Neuronal stem cell (in vitro differentiated cells): Measurements from ENCODE around the gene STAC3.

Experiments used
- DNase-seq: peaks from one replicate; pipeline ENCODE4 v3.0.0-alpha.2; 2013; ENCODE audit warnings: low spot score
- H2AFZ ChIP-seq: one replicate; pipeline ENCODE4 v1.6.1; 2013; ENCODE audit warnings: mild to moderate bottlenecking, low read length, inconsistent platforms
- H2AK5ac ChIP-seq: 2 replicates; pipeline ENCODE4 v1.6.1; 2013; ENCODE audit warnings: low read depth, mild to moderate bottlenecking, inconsistent platforms, low read length, moderate library complexity, mixed read lengths
- H2BK120ac ChIP-seq: 2 replicates; pipeline ENCODE4 v1.6.1; 2013; ENCODE audit warnings: low read depth, mild to moderate bottlenecking, inconsistent platforms, low read length, moderate library complexity, mixed read lengths
- H2BK12ac ChIP-seq: one replicate; pipeline ENCODE4 v1.6.1; 2013; ENCODE audit warnings: low read length, inconsistent platforms
- H2BK15ac ChIP-seq: 2 replicates; pipeline ENCODE4 v1.6.1; 2013; ENCODE audit warnings: mild to moderate bottlenecking, low read length, inconsistent platforms, mixed read lengths
- H2BK5ac ChIP-seq: one replicate; pipeline ENCODE4 v1.6.1; 2013; ENCODE audit warnings: inconsistent platforms, mild to moderate bottlenecking, low read length, moderate library complexity
- H3K14ac ChIP-seq: one replicate; pipeline ENCODE4 v1.6.1; 2013; ENCODE audit warnings: low read length, inconsistent platforms
- H3K18ac ChIP-seq: 2 replicates; pipeline ENCODE4 v1.6.1; 2013; ENCODE audit warnings: low read length, inconsistent platforms
- H3K23ac ChIP-seq: 2 replicates; pipeline ENCODE4 v1.6.1; 2013; ENCODE audit warnings: low read depth, mild to moderate bottlenecking, mixed read lengths, low read length, inconsistent platforms; ENCODE audit not compliant: poor library complexity
- H3K27ac ChIP-seq: replicated peaks from 3 replicates; pipeline ENCODE4 v1.5.1; 2013; ENCODE audit warnings: low read length, inconsistent platforms
- H3K27me3 ChIP-seq, 3 experiments: 2 replicates each; pipeline ENCODE4 v1.6.1; 2013; ENCODE audit warnings: low read length in 3 of 3, mild to moderate bottlenecking in 2 of 3, inconsistent platforms in 1 of 3, low read depth in 1 of 3, mixed read lengths in 1 of 3, moderate library complexity in 1 of 3; ENCODE audit not compliant: control insufficient read depth in 3 of 3, insufficient read depth in 3 of 3
- H3K36me3 ChIP-seq, 2 donors: replicated peaks in 1 of 2; 2 replicates each; pipeline ENCODE4 v1.6.1; 2013; ENCODE audit warnings: low read length in 2 of 2; ENCODE audit not compliant: control insufficient read depth in 2 of 2, insufficient read depth in 2 of 2
- H3K4ac ChIP-seq: 2 replicates; pipeline ENCODE4 v1.6.1; 2013; ENCODE audit warnings: inconsistent platforms, mild to moderate bottlenecking, low read length, moderate library complexity
- H3K4me1 ChIP-seq, 2 donors: 1 replicate in 1 of 2; 2 replicates in 1 of 2; pipeline ENCODE4 v1.6.1; 2013; ENCODE audit warnings: low read length in 2 of 2, low read depth in 1 of 2; ENCODE audit not compliant: control insufficient read depth in 2 of 2, insufficient read depth in 1 of 2
- H3K4me2 ChIP-seq: one replicate; pipeline ENCODE4 v1.6.1; 2013; ENCODE audit warnings: mild to moderate bottlenecking, low read length, inconsistent platforms; ENCODE audit not compliant: insufficient read depth, poor library complexity, severe bottlenecking
- H3K4me3 ChIP-seq, 2 donors: 2 replicates each; pipeline ENCODE4 v1.5.1; 2013; ENCODE audit warnings: low read length in 2 of 2, mild to moderate bottlenecking in 2 of 2, inconsistent platforms in 1 of 2, moderate library complexity in 1 of 2
- H3K79me1 ChIP-seq: one replicate; pipeline ENCODE4 v1.6.1; 2013; ENCODE audit warnings: low read depth, mild to moderate bottlenecking, inconsistent platforms, low read length, moderate library complexity
- H3K9ac ChIP-seq: one replicate; pipeline ENCODE4 v1.6.1; 2013; ENCODE audit warnings: mild to moderate bottlenecking, low read depth, low read length, inconsistent platforms; ENCODE audit not compliant: poor library complexity
- H3K9me3 ChIP-seq, 2 donors: replicated peaks in 1 of 2; 2 replicates each; pipeline versions ENCODE3 to v1.6.1; 2013; ENCODE audit warnings: low read length in 2 of 2, mild to moderate bottlenecking in 2 of 2, inconsistent platforms in 1 of 2, low read depth in 1 of 2, mixed read lengths in 1 of 2, moderate library complexity in 1 of 2; ENCODE audit not compliant: control insufficient read depth in 2 of 2, insufficient read depth in 1 of 2
- H4K8ac ChIP-seq: one replicate; pipeline ENCODE4 v1.6.1; 2013; ENCODE audit warnings: low read depth, mild to moderate bottlenecking, inconsistent platforms, low read length, moderate library complexity
- H4K91ac ChIP-seq: one replicate; pipeline ENCODE4 v1.6.1; 2013; ENCODE audit warnings: low read length, low read depth, mild to moderate bottlenecking, inconsistent platforms; ENCODE audit not compliant: poor library complexity
- WGBS, 2 donors: extraction: QIAGEN DNeasy Blood & Tissue Kit; methylation state at CpG; one replicate each; pipeline ENCODE4 v1.1.7; 2013; ENCODE audit warnings: missing lambda C conversion rate in 2 of 2, mixed read lengths in 1 of 2; ENCODE audit not compliant: insufficient read length in 2 of 2, insufficient replicate concordance in 1 of 2; ENCODE audit errors: extremely low coverage in 2 of 2; 5-methylcytosine and 5-hydroxymethylcytosine counted together
- small RNA-seq: library from polyadenylated mRNA; stranded (forward); fragments of <200 nt; extraction: miRNeasy Mini kit (QIAGEN cat#:217004); gene quantifications from one replicate; pipeline ENCODE3, GENCODE V24; 2013; ENCODE audit not compliant: insufficient read depth

Gene STAC3

GRCh38 chr12:57194253-57194652 is 56.7 kb downstream of the STAC3 start:
- Histone ChIP-seq H3K4me3 (peak overlapping the region in 1 of 2 donors; percentile 24), H2BK15ac (no peak overlapping the region), H2BK120ac (no peak overlapping the region), H3K4me1 (no peaks in the 10 kb centered on the region), H3K18ac (no peak overlapping the region), H3K9ac (no peak overlapping the region), H3K27ac (no peak overlapping the region), H3K9me3 (peaks cover 0 to 8% of the 10 kb centered on the region in 2 donors), H4K8ac (peak overlapping the region; percentile 3), H3K4ac (no peak overlapping the region), H3K4me2 (no peak overlapping the region), H3K27me3 (no peaks in the 10 kb centered on the region), H3K36me3 (peaks cover 96 to 100% of the 10 kb centered on the region in 2 donors), H2BK12ac (no peak overlapping the region), H2BK5ac (no peak overlapping the region), H3K14ac (no peak overlapping the region), H2AK5ac (no peak overlapping the region), H2AFZ (no peak overlapping the region), H3K79me1 (peaks cover 10% of the 10 kb centered on the region), H4K91ac (no peak overlapping the region), H3K23ac (peak overlapping the region; percentile 43)
- DNase-seq: no peak
- no CpG with 5 or more reads among the region's 18 CpGs for WGBS, 2 donors

- no CpG with 5 or more reads among the region's 19 CpGs for WGBS, 2 donors
- H4K8ac ChIP-seq: no peak overlapping the region
- no peak overlapping the region for H3K27ac ChIP-seq
- no peak overlapping the region for H2AK5ac ChIP-seq
- H3K36me3 ChIP-seq: peaks cover 95 to 100% of the 10 kb centered on the region in 2 donors
- no peak overlapping the region for H2BK15ac ChIP-seq
- no peak overlapping the region for H2BK12ac ChIP-seq
- no peaks in the 10 kb centered on the region for H3K4me1 ChIP-seq
- peak overlapping the region; percentile 53 for H2BK5ac ChIP-seq
- H3K4ac ChIP-seq: no peak overlapping the region
- no peak for DNase-seq
- H3K4me3 ChIP-seq: no peak overlapping the region
- no peaks in the 10 kb centered on the region for H3K27me3 ChIP-seq
- H2AFZ ChIP-seq: no peak overlapping the region
- H2BK120ac ChIP-seq: no peak overlapping the region
- no peak overlapping the region for H3K18ac ChIP-seq
- no peak overlapping the region for H3K14ac ChIP-seq
- peak overlapping the region; percentile 55 for H3K23ac ChIP-seq
- peaks cover 0 to 8% of the 10 kb centered on the region in 2 donors for H3K9me3 ChIP-seq
- H4K91ac ChIP-seq: no peak overlapping the region
- H3K4me2 ChIP-seq: no peak overlapping the region
- H3K79me1 ChIP-seq: peaks cover 10% of the 10 kb centered on the region
- no peak overlapping the region for H3K9ac ChIP-seq
Observed at GRCh38 chr12:57193706-57194245, 57.2 kb downstream of the STAC3 start.

Small RNA genes within 50 kb of the gene (small RNA-seq; reads per million reads assigned to genes)
- 2.8 reads per million for gene MIR1228
